Choroid plexus epithelial cell (primary cell): ENCODE results near the gene BEGAIN.

Experiments used
- DNase-seq: peaks from one replicate; pipeline ENCODE4 v3.0.0-alpha.2; 2010; ENCODE audit warnings: low read depth
- H3K4me3 ChIP-seq: 2 replicates; pipeline ENCODE4 v1.5.1; 2011; ENCODE audit warnings: low read depth, mild to moderate bottlenecking, control low read depth, low read length, moderate library complexity
- CTCF ChIP-seq: conservative IDR thresholded peaks from 2 replicates; pipeline ENCODE4 v1.5.1; 2011; ENCODE audit warnings: low read depth, mild to moderate bottlenecking, control low read depth, inconsistent platforms, low read length, moderate library complexity

BEGAIN gene

GRCh38 chr14:100585448-100586152 lies 1.6 kb downstream of the BEGAIN start:
- no peak for TF ChIP-seq CTCF
- H3K4me3 ChIP-seq: no peak overlapping the region
- DNase-seq: no peak

- no peak overlapping the region for H3K4me3 ChIP-seq
- TF ChIP-seq CTCF: no peak
- no peak for DNase-seq
Observed at GRCh38 chr14:100584056-100585031, 2.9 kb downstream of the BEGAIN start.

GRCh38 chr14:100583245-100583644 lies 4.0 kb downstream of the BEGAIN start:
- no peak for DNase-seq
- H3K4me3 ChIP-seq: no peak overlapping the region
- no peak for TF ChIP-seq CTCF

- no peak for TF ChIP-seq CTCF
- no peak overlapping the region for H3K4me3 ChIP-seq
- DNase-seq: no peak
Observed at GRCh38 chr14:100582496-100583165, 4.6 kb downstream of the BEGAIN start.

GRCh38 chr14:100581228-100582145 lies 5.7 kb downstream of the BEGAIN start:
- TF ChIP-seq CTCF: no peak
- H3K4me3 ChIP-seq: no peak overlapping the region
- DNase-seq: no peak
